OCI-LY1 (cell line): ENCODE results near the gene DPM2.

Source experiments
- H2AFZ ChIP-seq: fragments of 200-600 bp; sonication (generic), shearing (Covaris generic); 2 replicates; pipeline ENCODE4 v1.6.0; 2014; ENCODE audit warnings: antibody characterized with exemption, mild to moderate bottlenecking, low read length
- H3F3A ChIP-seq: fragments of 200-600 bp; sonication (generic), shearing (Covaris generic); 2 replicates; pipeline ENCODE4 v1.6.0; 2014; ENCODE audit warnings: mild to moderate bottlenecking, antibody characterized with exemption, low read length, moderate library complexity; ENCODE audit not compliant: insufficient read depth
- H3K27ac ChIP-seq: fragments of 200-600 bp; sonication (generic); 2 replicates; pipeline ENCODE4 v1.5.1; 2014; ENCODE audit warnings: low read length, mixed run types, mild to moderate bottlenecking, low read depth; ENCODE audit not compliant: poor library complexity, severe bottlenecking
- H3K27me3 ChIP-seq: fragments of 200-600 bp; sonication (generic); 2 replicates; pipeline ENCODE4 v1.6.0; 2014; ENCODE audit warnings: antibody characterized with exemption, mild to moderate bottlenecking, low read length, moderate library complexity; ENCODE audit not compliant: insufficient read depth
- H3K36me3 ChIP-seq: fragments of 200-600 bp; sonication (generic); 2 replicates; pipeline ENCODE4 v1.6.1; 2014; ENCODE audit warnings: mild to moderate bottlenecking, antibody characterized with exemption, low read length, moderate library complexity, mixed read lengths; ENCODE audit not compliant: insufficient read depth
- H3K4me1 ChIP-seq: fragments of 200-600 bp; sonication (generic); 2 replicates; pipeline ENCODE4 v1.5.1; 2014; ENCODE audit warnings: mild to moderate bottlenecking, low read length, moderate library complexity; ENCODE audit not compliant: insufficient read depth, severe bottlenecking
- H3K4me2 ChIP-seq: fragments of 200-600 bp; sonication (generic), shearing (Covaris generic); 2 replicates; pipeline ENCODE4 v1.6.1; 2014; ENCODE audit warnings: low read length
- H3K4me3 ChIP-seq: fragments of 200-600 bp; sonication (generic); 2 replicates; pipeline ENCODE4 v1.5.1; 2014; ENCODE audit warnings: low read length, low read depth, mild to moderate bottlenecking, mixed read lengths; ENCODE audit not compliant: poor library complexity, severe bottlenecking
- H3K79me2 ChIP-seq: fragments of 200-600 bp; shearing (Covaris generic); 2 replicates; pipeline ENCODE4 v1.6.1; 2016; ENCODE audit warnings: mixed run types, low read length, mixed read lengths; ENCODE audit not compliant: insufficient read depth
- H3K9ac ChIP-seq: fragments of 200-600 bp; sonication (generic), shearing (Covaris generic); 2 replicates; pipeline ENCODE4 v1.6.1; 2014; ENCODE audit warnings: mild to moderate bottlenecking, low read length, mixed read lengths
- H3K9me2 ChIP-seq: fragments of 200-600 bp; sonication (generic), shearing (Covaris generic); 2 replicates; pipeline ENCODE4 v1.6.1; 2014; ENCODE audit warnings: low read depth, mild to moderate bottlenecking, low read length, mixed read lengths
- H3K9me3 ChIP-seq: fragments of 200-600 bp; shearing (Covaris generic); 2 replicates; pipeline ENCODE4 v1.6.1; 2014; ENCODE audit warnings: low read length, mixed read lengths
- H4K20me1 ChIP-seq: fragments of 200-600 bp; sonication (generic), shearing (Covaris generic); 2 replicates; pipeline ENCODE4 v1.6.0; 2016; ENCODE audit warnings: mild to moderate bottlenecking, low read length; ENCODE audit not compliant: insufficient read depth
- CTCF ChIP-seq: fragments of 200-600 bp; sonication (generic), shearing (Covaris generic); IDR thresholded peaks from 2 replicates; pipeline ENCODE4 v1.5.1; 2017; ENCODE audit warnings: mild to moderate bottlenecking, antibody characterized with exemption, low read length, moderate library complexity, mixed read lengths
- EZH2 ChIP-seq: fragments of 200-600 bp; sonication (generic), shearing (Covaris generic); IDR thresholded peaks from 2 replicates; pipeline ENCODE4 v1.8.0; 2017; ENCODE audit warnings: borderline replicate concordance, mixed run types, mild to moderate bottlenecking, antibody characterized with exemption, low read length, moderate library complexity, mixed read lengths

The DPM2 gene

GRCh38 chr9:127941961-127942215 lies 4.2 kb upstream of the DPM2 start:
- H3K4me3 ChIP-seq = no peak overlapping the region
- H3K27me3 ChIP-seq = no peaks in the 10 kb centered on the region
- H3K4me2 ChIP-seq = no peak overlapping the region
- no peak overlapping the region for H3K27ac ChIP-seq
- peaks cover 66% of the 10 kb centered on the region for H3K36me3 ChIP-seq
- H4K20me1 ChIP-seq = no peaks in the 10 kb centered on the region
- no peaks in the 10 kb centered on the region for H3K9me3 ChIP-seq
- H3K4me1 ChIP-seq = peaks cover 11% of the 10 kb centered on the region
- H2AFZ ChIP-seq = no peak overlapping the region
- TF ChIP-seq CTCF = no peak
- no peak for TF ChIP-seq EZH2
- no peak overlapping the region for H3K9ac ChIP-seq
- H3F3A ChIP-seq = no peaks in the 10 kb centered on the region
- no peaks in the 10 kb centered on the region for H3K79me2 ChIP-seq
- H3K9me2 ChIP-seq = no peaks in the 10 kb centered on the region

- Histone ChIP-seq H4K20me1 (no peaks in the 10 kb centered on the region), H3K4me2 (no peak overlapping the region), H3K4me3 (no peak overlapping the region), H2AFZ (no peak overlapping the region), H3K36me3 (peaks cover 68% of the 10 kb centered on the region), H3F3A (no peaks in the 10 kb centered on the region), H3K9ac (no peak overlapping the region), H3K79me2 (no peaks in the 10 kb centered on the region), H3K27me3 (no peaks in the 10 kb centered on the region), H3K9me3 (no peaks in the 10 kb centered on the region), H3K27ac (no peak overlapping the region), H3K4me1 (peaks cover 17% of the 10 kb centered on the region), H3K9me2 (no peaks in the 10 kb centered on the region)
- no peak for TF ChIP-seq CTCF
- TF ChIP-seq EZH2 = no peak
Measured at GRCh38 chr9:127941062-127941960, 3.7 kb upstream of the DPM2 start.

- no peaks in the 10 kb centered on the region for H3K9me3 ChIP-seq
- no peaks in the 10 kb centered on the region for H4K20me1 ChIP-seq
- TF ChIP-seq EZH2 (no peak), CTCF (no peak)
- no peaks in the 10 kb centered on the region for H3K79me2 ChIP-seq
- H3K4me3 ChIP-seq = no peak overlapping the region
- H3K27me3 ChIP-seq = no peaks in the 10 kb centered on the region
- no peak overlapping the region for H2AFZ ChIP-seq
- H3K36me3 ChIP-seq = peaks cover 68% of the 10 kb centered on the region
- no peaks in the 10 kb centered on the region for H3K9me2 ChIP-seq
- peaks cover 24% of the 10 kb centered on the region for H3K4me1 ChIP-seq
- no peak overlapping the region for H3K9ac ChIP-seq
- no peak overlapping the region for H3K27ac ChIP-seq
- no peaks in the 10 kb centered on the region for H3F3A ChIP-seq
- H3K4me2 ChIP-seq = no peak overlapping the region
Measured at GRCh38 chr9:127940593-127940992, 2.9 kb upstream of the DPM2 start.
